ENCODE measurements around the gene NOBOX. TPM values are rescaled to one million over a fixed set of nuclear protein-coding genes. Genes with fewer than 3 reads are reported as not detected.

Gene NOBOX
- total and polyA plus RNA-seq, 2 donors (not counting 1 experiment from before 2014, with no cell fraction given): not detected

GRCh38 chr7:144403102-144403501 lies 391 bp downstream of the NOBOX start:
- WGBS (ENCODE audit: insufficient coverage): 100% methylated on average over 5 of the region's 11 CpGs
- Mint-ChIP-seq H3K4me3 (no peak overlapping the region), H3K9me3 (ENCODE audit: insufficient read depth) (no peaks in the 10 kb centered on the region), H3K27ac (no peak overlapping the region), H3K4me1 (no peaks in the 10 kb centered on the region), H3K27me3 (peaks cover 19% of the 10 kb centered on the region)
- Histone ChIP-seq H3K4me3 (ENCODE audit: control extremely low read depth in 1 of 5, extremely low read depth in 1 of 5, insufficient read depth in 1 of 5, low read depth in 2 of 5, low read length in 4 of 5) (no peak overlapping the region), H3K79me2 (ENCODE audit: control insufficient read depth, insufficient read depth, low read length) (no peaks in the 10 kb centered on the region), H3K4me1 (ENCODE audit: control insufficient read depth in 2 of 2, insufficient read depth in 2 of 2, low read length in 2 of 2) (peaks cover 0 to 61% of the 10 kb centered on the region in 2 donors), H3K4me2 (replicated peaks; ENCODE audit: low read depth, low read length, poor library complexity, severe bottlenecking) (no peak overlapping the region), H2AFZ (ENCODE audit: insufficient read depth, low read depth, low read length, poor library complexity, severe bottlenecking) (no peak overlapping the region), H4K20me1 (ENCODE audit: control insufficient read depth, insufficient read depth, low read length, poor library complexity, severe bottlenecking) (no peaks in the 10 kb centered on the region), H3K9ac (ENCODE audit: low read length) (no peak overlapping the region), H3K36me3 (replicated peaks in 1 of 2; ENCODE audit: control extremely low read depth in 1 of 2, control insufficient read depth in 1 of 2, extremely low read depth in 1 of 2, insufficient read depth in 2 of 2, low read length in 1 of 2) (no peaks in the 10 kb centered on the region), H3K27ac (ENCODE audit: low read length in 2 of 2) (no peak overlapping the region), H3K27me3 (replicated peaks in 1 of 4; ENCODE audit: control extremely low read depth in 1 of 4, control insufficient read depth in 3 of 4, insufficient read depth in 4 of 4, low read length in 3 of 4) (peaks cover 0 to 4% (median 1%) of the 10 kb centered on the region in 4 experiments), H3K9me3 (ENCODE audit: control extremely low read depth in 1 of 3, control insufficient read depth in 2 of 3, insufficient read depth in 1 of 3, low read length in 2 of 3) (no peaks in the 10 kb centered on the region)
- ChIA-PET POLR2A (no interaction called here), CTCF (interaction anchor here (1.9 kb wide), 1 partner anchor 10 kb away, joined by 8 read pairs; no protein-coding TSS in a partner anchor)
- intact Hi-C loops (cut with micrococcal nuclease): no loop called here
- no peak for TF ChIP-seq CTCF (IDR thresholded peaks at IDR 0.05)
- TF ChIP-seq EZH2 (IDR thresholded peaks at IDR 0.05; ENCODE audit: borderline replicate concordance, insufficient read depth, low read depth, low read length, poor library complexity, severe bottlenecking): no peak
- DNase-seq (no peak), ATAC-seq (ENCODE audit: low read depth) (no peak)

GRCh38 chr7:144401490-144401889 lies 2.0 kb downstream of the NOBOX start:
- CTCF ChIA-PET: interaction anchor here (1.1 to 1.9 kb wide), 2 partner anchors 8 to 11 kb away, joined by 4 to 8 read pairs; no protein-coding TSS in a partner anchor
- Histone ChIP-seq H3K27ac (ENCODE audit: low read length in 2 of 2) (no peak overlapping the region), H3K4me1 (ENCODE audit: control insufficient read depth in 2 of 2, insufficient read depth in 2 of 2, low read length in 2 of 2) (peaks cover 0 to 48% of the 10 kb centered on the region in 2 donors), H3K36me3 (replicated peaks in 1 of 2; ENCODE audit: control extremely low read depth in 1 of 2, control insufficient read depth in 1 of 2, extremely low read depth in 1 of 2, insufficient read depth in 2 of 2, low read length in 1 of 2) (no peaks in the 10 kb centered on the region), H2AFZ (ENCODE audit: insufficient read depth, low read depth, low read length, poor library complexity, severe bottlenecking) (no peak overlapping the region), H3K9me3 (ENCODE audit: control extremely low read depth in 1 of 3, control insufficient read depth in 2 of 3, insufficient read depth in 1 of 3, low read length in 2 of 3) (no peaks in the 10 kb centered on the region), H4K20me1 (ENCODE audit: control insufficient read depth, insufficient read depth, low read length, poor library complexity, severe bottlenecking) (no peaks in the 10 kb centered on the region), H3K27me3 (replicated peaks in 1 of 4; ENCODE audit: control extremely low read depth in 1 of 4, control insufficient read depth in 3 of 4, insufficient read depth in 4 of 4, low read length in 3 of 4) (peaks cover 0 to 4% (median 1%) of the 10 kb centered on the region in 4 experiments), H3K4me3 (ENCODE audit: control extremely low read depth in 1 of 5, extremely low read depth in 1 of 5, insufficient read depth in 1 of 5, low read depth in 2 of 5, low read length in 4 of 5) (no peak overlapping the region), H3K79me2 (ENCODE audit: control insufficient read depth, insufficient read depth, low read length) (no peaks in the 10 kb centered on the region), H3K9ac (ENCODE audit: low read length) (no peak overlapping the region), H3K4me2 (replicated peaks; ENCODE audit: low read depth, low read length, poor library complexity, severe bottlenecking) (no peak overlapping the region)
- Mint-ChIP-seq H3K9me3 (ENCODE audit: insufficient read depth) (no peaks in the 10 kb centered on the region), H3K4me1 (no peaks in the 10 kb centered on the region), H3K27me3 (peaks cover 8% of the 10 kb centered on the region), H3K4me3 (no peak overlapping the region), H3K27ac (no peak overlapping the region)
- DNase-seq: no peak
- intact Hi-C loops (cut with micrococcal nuclease): no loop called here
- POLR2A ChIA-PET: no interaction called here
- ATAC-seq (ENCODE audit: low read depth): no peak
- TF ChIP-seq CTCF (IDR thresholded peaks at IDR 0.05) (no peak), EZH2 (IDR thresholded peaks at IDR 0.05; ENCODE audit: borderline replicate concordance, insufficient read depth, low read depth, low read length, poor library complexity, severe bottlenecking) (no peak)
- 32% methylated on average over 2 of the region's 5 CpGs for WGBS (ENCODE audit: insufficient coverage)

Measured in B cell (primary cell).